ENCODE data around the gene MT1B. TPM values are rescaled to one million over a fixed set of nuclear protein-coding genes. Genes with fewer than 3 reads are reported as not detected.

Gene MT1B
- total and polyA plus RNA-seq, 2 experiments from 2014 or later, result 0.47 TPM; not detected in 1

- H3K4me1 ChIP-seq (ENCODE audit: insufficient read depth), result peaks cover 7% of the 10 kb centered on the region
- no peak overlapping the region for H3K27ac ChIP-seq
- H3K27me3 ChIP-seq, result peaks cover 16% of the 10 kb centered on the region
- TF ChIP-seq EZH2 (IDR thresholded peaks at IDR 0.05; ENCODE audit: borderline replicate concordance) (peak; percentile 35), EZH2phosphoT487 (IDR thresholded peaks at IDR 0.05; ENCODE audit: low read depth, severe bottlenecking, unreplicated experiment) (no peak)
- 39% methylated on average over 8 of the region's 8 CpGs for WGBS (ENCODE audit: low lambda C conversion rate, missing lambda C conversion rate)
- peak overlapping the region; percentile 43 for H2AFZ ChIP-seq
- H3K4me2 ChIP-seq, result peak overlapping the region; percentile 78
- no peak for DNase-seq (ENCODE audit: low spot score)
- H3K79me2 ChIP-seq, result no peaks in the 10 kb centered on the region
- H4K20me1 ChIP-seq (ENCODE audit: insufficient read depth, poor library complexity, severe bottlenecking), result no peaks in the 10 kb centered on the region
- no peaks in the 10 kb centered on the region for H3K36me3 ChIP-seq (replicated peaks; ENCODE audit: insufficient read depth, low read depth)
- H3K4me3 ChIP-seq, result peak overlapping the region; percentile 6
- no peaks in the 10 kb centered on the region for H3K9me2 ChIP-seq (replicated peaks; ENCODE audit: insufficient read depth)
- no peaks in the 10 kb centered on the region for H3K9me3 ChIP-seq (ENCODE audit: low read depth)
These were observed 31.2 kb downstream of the MT1B start for GRCh38 chr16:56682703-56683397.

GRCh38 chr16:56683424-56684172 lies 31.9 kb downstream of the MT1B start:
- no peaks in the 10 kb centered on the region for H3K9me3 ChIP-seq (ENCODE audit: low read depth)
- no peaks in the 10 kb centered on the region for H4K20me1 ChIP-seq (ENCODE audit: insufficient read depth, poor library complexity, severe bottlenecking)
- WGBS (ENCODE audit: low lambda C conversion rate, missing lambda C conversion rate), result 81% methylated on average over 5 of the region's 5 CpGs
- DNase-seq (ENCODE audit: low spot score), result no peak
- H3K4me1 ChIP-seq (ENCODE audit: insufficient read depth), result peaks cover 7% of the 10 kb centered on the region
- TF ChIP-seq EZH2phosphoT487 (IDR thresholded peaks at IDR 0.05; ENCODE audit: low read depth, severe bottlenecking, unreplicated experiment) (no peak), EZH2 (IDR thresholded peaks at IDR 0.05; ENCODE audit: borderline replicate concordance) (no peak), CTCF (IDR thresholded peaks at IDR 0.05; ENCODE audit: poor library complexity) (no peak)
- no peaks in the 10 kb centered on the region for H3K36me3 ChIP-seq (replicated peaks; ENCODE audit: insufficient read depth, low read depth)
- no peak overlapping the region for H2AFZ ChIP-seq
- peaks cover 13% of the 10 kb centered on the region for H3K27me3 ChIP-seq
- H3K27ac ChIP-seq, result no peak overlapping the region
- H3K4me3 ChIP-seq, result no peak overlapping the region
- no peaks in the 10 kb centered on the region for H3K9me2 ChIP-seq (replicated peaks; ENCODE audit: insufficient read depth)
- H3K79me2 ChIP-seq, result no peaks in the 10 kb centered on the region
- H3K4me2 ChIP-seq, result peak overlapping the region; percentile 78

GRCh38 chr16:56684256-56684925 lies 32.7 kb downstream of the MT1B start:
- H3K27me3 ChIP-seq, result peaks cover 13% of the 10 kb centered on the region
- no peak overlapping the region for H3K4me2 ChIP-seq
- no peak for DNase-seq (ENCODE audit: low spot score)
- H3K36me3 ChIP-seq (replicated peaks; ENCODE audit: insufficient read depth, low read depth), result no peaks in the 10 kb centered on the region
- H3K79me2 ChIP-seq, result no peaks in the 10 kb centered on the region
- WGBS (ENCODE audit: low lambda C conversion rate, missing lambda C conversion rate), result 70% methylated on average over 4 of the region's 4 CpGs
- no peak overlapping the region for H2AFZ ChIP-seq
- H3K4me3 ChIP-seq, result no peak overlapping the region
- no peaks in the 10 kb centered on the region for H4K20me1 ChIP-seq (ENCODE audit: insufficient read depth, poor library complexity, severe bottlenecking)
- H3K4me1 ChIP-seq (ENCODE audit: insufficient read depth), result peaks cover 7% of the 10 kb centered on the region
- no peak overlapping the region for H3K27ac ChIP-seq
- H3K9me2 ChIP-seq (replicated peaks; ENCODE audit: insufficient read depth), result no peaks in the 10 kb centered on the region
- no peaks in the 10 kb centered on the region for H3K9me3 ChIP-seq (ENCODE audit: low read depth)
- TF ChIP-seq EZH2phosphoT487 (IDR thresholded peaks at IDR 0.05; ENCODE audit: low read depth, severe bottlenecking, unreplicated experiment) (no peak), EZH2 (IDR thresholded peaks at IDR 0.05; ENCODE audit: borderline replicate concordance) (no peak), CTCF (IDR thresholded peaks at IDR 0.05; ENCODE audit: poor library complexity) (no peak)

All from hepatocyte (in vitro differentiated cells).